Neutrophil (primary cell): ENCODE data around the gene TMEM26.

ENCODE experiments used
- H3K27ac ChIP-seq: fragments of 200-600 bp; sonication (generic); 2 replicates; pipeline ENCODE4 v1.5.1; 2016; ENCODE audit warnings: mild to moderate bottlenecking, moderate library complexity
- H3K27me3 ChIP-seq: fragments of 200-600 bp; sonication (generic); 2 replicates; pipeline ENCODE4 v1.6.0; 2016; ENCODE audit warnings: mild to moderate bottlenecking
- H3K36me3 ChIP-seq: fragments of 200-600 bp; sonication (generic); 2 replicates; pipeline ENCODE4 v1.5.1; 2017
- H3K4me1 ChIP-seq, 2 experiments: fragments of 200-600 bp in 1 of 2; sonication (generic) in 1 of 2; 1 replicate in 1 of 2; 2 replicates in 1 of 2; pipeline versions ENCODE4 v1.5.1 to v1.6.1; 2013 to 2016; ENCODE audit warnings: low read depth in 1 of 2, low read length in 1 of 2, mild to moderate bottlenecking in 1 of 2, moderate library complexity in 1 of 2; ENCODE audit not compliant: control insufficient read depth in 1 of 2, insufficient read depth in 1 of 2
- H3K4me3 ChIP-seq, 2 experiments: fragments of 200-600 bp in 1 of 2; sonication (generic) in 1 of 2; 1 replicate in 1 of 2; 2 replicates in 1 of 2; pipeline ENCODE4 v1.5.1; 2013 to 2016; ENCODE audit warnings: low read depth in 1 of 2, low read length in 1 of 2, mild to moderate bottlenecking in 1 of 2, moderate library complexity in 1 of 2
- H3K9me3 ChIP-seq: fragments of 200-600 bp; sonication (generic); 2 replicates; pipeline ENCODE4 v1.5.1; 2016
- TF ChIP-seq, protein P1 (sequence below): fragments of 200-600 bp; sonication (generic); IDR thresholded peaks from 2 replicates; pipeline ENCODE4 v1.5.1; 2016; ENCODE audit warnings: antibody characterized with exemption

TMEM26 gene

DNA sequence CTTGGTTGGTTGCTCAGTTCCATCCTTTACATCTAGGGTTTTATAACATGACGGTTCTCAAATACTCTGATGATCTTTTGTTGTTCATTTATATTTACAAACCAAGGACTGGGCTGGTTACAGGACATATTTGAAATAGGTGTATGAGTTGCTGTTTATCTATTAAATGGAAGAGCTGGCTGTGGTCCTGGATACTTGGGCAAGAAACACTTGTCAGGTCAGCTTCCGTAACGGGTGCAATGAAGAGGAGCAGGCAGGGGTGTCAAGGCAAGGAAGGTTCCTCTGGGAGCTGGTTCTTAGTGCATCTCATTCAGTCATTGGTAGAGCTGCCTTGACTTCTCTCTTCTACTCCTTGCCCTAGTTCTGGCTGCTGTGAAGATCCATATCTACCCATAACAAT is 4.8 kb upstream of the TMEM26 start:
- TF ChIP-seq, protein P1, sequence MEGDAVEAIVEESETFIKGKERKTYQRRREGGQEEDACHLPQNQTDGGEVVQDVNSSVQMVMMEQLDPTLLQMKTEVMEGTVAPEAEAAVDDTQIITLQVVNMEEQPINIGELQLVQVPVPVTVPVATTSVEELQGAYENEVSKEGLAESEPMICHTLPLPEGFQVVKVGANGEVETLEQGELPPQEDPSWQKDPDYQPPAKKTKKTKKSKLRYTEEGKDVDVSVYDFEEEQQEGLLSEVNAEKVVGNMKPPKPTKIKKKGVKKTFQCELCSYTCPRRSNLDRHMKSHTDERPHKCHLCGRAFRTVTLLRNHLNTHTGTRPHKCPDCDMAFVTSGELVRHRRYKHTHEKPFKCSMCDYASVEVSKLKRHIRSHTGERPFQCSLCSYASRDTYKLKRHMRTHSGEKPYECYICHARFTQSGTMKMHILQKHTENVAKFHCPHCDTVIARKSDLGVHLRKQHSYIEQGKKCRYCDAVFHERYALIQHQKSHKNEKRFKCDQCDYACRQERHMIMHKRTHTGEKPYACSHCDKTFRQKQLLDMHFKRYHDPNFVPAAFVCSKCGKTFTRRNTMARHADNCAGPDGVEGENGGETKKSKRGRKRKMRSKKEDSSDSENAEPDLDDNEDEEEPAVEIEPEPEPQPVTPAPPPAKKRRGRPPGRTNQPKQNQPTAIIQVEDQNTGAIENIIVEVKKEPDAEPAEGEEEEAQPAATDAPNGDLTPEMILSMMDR = no peak
- H3K36me3 ChIP-seq = no peaks in the 10 kb centered on the region
- peaks cover 21% of the 10 kb centered on the region for H3K27me3 ChIP-seq
- no peaks in the 10 kb centered on the region for H3K9me3 ChIP-seq
- H3K4me1 ChIP-seq = no peaks in the 10 kb centered on the region
- H3K27ac ChIP-seq = no peak overlapping the region
- no peak overlapping the region for H3K4me3 ChIP-seq

DNA sequence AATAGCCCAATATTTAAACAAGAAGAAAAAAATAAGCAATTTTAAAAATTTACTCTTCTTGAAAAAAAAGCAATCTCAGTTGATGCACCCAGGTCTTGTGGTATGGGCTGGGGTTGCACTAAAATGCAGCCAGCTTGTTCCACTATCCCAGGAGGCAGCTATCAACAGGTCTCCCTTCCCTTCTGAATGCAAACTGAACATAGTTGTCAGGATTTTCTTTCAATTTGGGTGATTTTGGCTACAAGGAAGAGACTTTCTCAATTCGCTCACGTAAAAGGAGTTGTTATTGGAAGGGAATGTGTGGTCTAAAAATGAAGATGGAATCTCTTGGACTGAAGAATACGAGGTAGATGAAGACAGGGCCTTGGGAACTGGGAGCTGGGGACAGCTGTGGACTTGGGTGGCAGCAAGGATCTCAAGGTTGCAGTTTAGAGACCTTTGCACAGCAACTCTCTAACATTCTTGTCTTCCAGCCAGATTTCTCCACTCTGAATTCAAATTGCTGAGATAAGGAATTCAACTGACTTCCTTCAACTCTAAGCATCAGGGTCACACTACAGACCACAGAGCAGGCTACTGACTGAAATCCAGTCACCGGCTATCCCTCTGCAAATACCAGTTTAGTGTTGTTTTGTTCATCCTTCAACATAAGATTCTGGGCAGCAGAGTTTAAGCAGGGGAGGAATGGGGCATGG is 3.1 kb upstream of the TMEM26 start:
- TF ChIP-seq, protein P1 = no peak
- no peak overlapping the region for H3K27ac ChIP-seq
- H3K4me1 ChIP-seq = no peaks in the 10 kb centered on the region
- peaks cover 39% of the 10 kb centered on the region for H3K27me3 ChIP-seq
- no peak overlapping the region for H3K4me3 ChIP-seq
- H3K36me3 ChIP-seq = no peaks in the 10 kb centered on the region
- H3K9me3 ChIP-seq = no peaks in the 10 kb centered on the region

DNA sequence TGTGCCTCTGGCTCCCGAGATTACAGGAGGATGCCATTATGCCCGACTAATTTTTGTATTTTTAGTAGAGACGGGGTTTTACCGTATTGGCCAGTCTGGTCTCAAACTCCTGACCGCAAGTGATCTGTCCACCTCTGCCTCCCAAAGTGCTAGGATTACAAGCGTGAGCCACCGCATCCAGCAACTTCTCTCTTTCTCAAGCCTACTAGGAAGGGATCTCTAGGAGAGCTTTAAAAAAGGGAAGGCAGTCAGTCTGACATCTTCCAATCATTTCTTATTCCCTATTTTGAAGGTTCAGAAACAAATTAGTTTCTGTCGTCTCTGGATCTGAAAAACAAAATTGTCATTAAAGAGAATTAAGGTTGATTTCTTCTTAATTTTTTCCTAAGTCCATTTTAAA is 2.5 kb upstream of the TMEM26 start:
- H3K9me3 ChIP-seq = no peaks in the 10 kb centered on the region
- H3K27me3 ChIP-seq = peaks cover 45% of the 10 kb centered on the region
- no peaks in the 10 kb centered on the region for H3K36me3 ChIP-seq
- H3K27ac ChIP-seq = no peak overlapping the region
- TF ChIP-seq, protein P1 = no peak
- H3K4me3 ChIP-seq = no peak overlapping the region
- H3K4me1 ChIP-seq = no peaks in the 10 kb centered on the region

DNA sequence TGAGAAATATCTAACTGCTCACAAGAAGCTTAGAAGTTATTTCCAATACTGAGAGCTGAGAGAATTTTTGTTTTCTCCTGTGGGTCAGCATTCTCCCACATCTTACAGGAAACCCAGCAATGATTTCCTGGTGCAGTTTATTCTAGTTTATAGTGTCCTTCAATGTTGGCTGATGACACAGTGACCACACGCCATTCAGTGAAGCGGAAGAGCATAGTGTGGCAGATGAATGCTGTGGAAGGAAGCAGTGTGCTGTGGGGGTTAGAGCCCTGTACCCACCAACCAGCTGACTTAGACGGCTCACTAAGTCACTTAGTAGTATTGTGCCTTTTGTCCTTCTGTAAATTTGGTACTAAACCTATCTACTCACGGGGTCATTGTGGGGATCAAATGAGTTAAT is 1.4 kb upstream of the TMEM26 start:
- H3K27ac ChIP-seq = no peak overlapping the region
- H3K4me1 ChIP-seq = no peaks in the 10 kb centered on the region
- H3K4me3 ChIP-seq = no peak overlapping the region
- peaks cover 51% of the 10 kb centered on the region for H3K27me3 ChIP-seq
- TF ChIP-seq, protein P1 = no peak
- H3K9me3 ChIP-seq = no peaks in the 10 kb centered on the region
- H3K36me3 ChIP-seq = no peaks in the 10 kb centered on the region

DNA sequence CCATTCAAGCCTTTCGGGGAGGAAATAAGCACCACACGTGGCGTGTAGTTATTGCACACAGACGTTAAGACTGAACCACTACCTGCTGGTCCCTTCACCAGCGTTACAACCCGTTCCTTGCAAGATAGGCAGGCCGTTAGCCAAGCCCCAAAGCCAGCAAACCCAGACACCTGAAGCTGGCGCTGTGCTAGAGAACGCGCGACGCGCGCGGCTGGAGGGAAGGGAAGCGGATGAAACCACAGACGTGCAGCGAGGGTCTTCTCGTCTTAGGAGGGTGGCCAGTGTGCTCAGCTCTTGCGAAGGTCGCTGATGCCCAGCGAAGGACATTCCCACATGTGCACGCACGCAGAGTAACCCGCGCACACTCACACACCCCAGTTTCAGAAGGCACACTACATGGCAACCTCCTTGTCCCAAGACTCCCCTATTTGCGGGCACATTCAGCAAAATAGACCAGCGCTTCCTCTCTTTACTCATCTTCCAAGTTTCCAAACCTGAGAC is 980 bp downstream of the TMEM26 start:
- H3K27me3 ChIP-seq = peaks cover 51% of the 10 kb centered on the region
- no peaks in the 10 kb centered on the region for H3K9me3 ChIP-seq
- H3K36me3 ChIP-seq = no peaks in the 10 kb centered on the region
- TF ChIP-seq, protein P1 = no peak
- H3K27ac ChIP-seq = no peak overlapping the region
- no peaks in the 10 kb centered on the region for H3K4me1 ChIP-seq
- no peak overlapping the region for H3K4me3 ChIP-seq
